ENCODE results near the gene IQCE.

IQCE gene

DNA sequence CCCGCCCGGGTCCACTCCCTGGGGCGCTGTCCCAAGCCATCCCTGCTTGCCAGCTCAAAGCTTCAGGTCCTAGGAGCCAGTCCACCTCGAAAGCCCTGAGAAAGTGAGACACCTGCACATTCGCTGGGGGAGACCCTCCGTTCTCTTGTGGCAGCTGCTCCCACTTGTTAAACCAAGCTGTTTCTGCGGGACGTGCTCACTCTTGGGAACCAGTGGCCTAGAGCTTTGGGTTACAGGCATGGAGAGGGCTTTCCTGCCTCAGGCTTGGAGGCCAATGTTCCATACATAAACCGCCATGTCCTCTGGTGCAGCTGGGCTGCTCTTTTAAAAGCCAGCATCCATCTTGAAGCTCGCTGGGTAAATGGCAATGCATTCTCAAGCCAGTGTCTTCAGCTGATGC lies 53.1 kb downstream of the IQCE start:
- no peak for DNase-seq
- H3K79me2 ChIP-seq (ENCODE audit: control insufficient read depth, insufficient read depth, low read length, poor library complexity): no peaks in the 10 kb centered on the region
- no peak overlapping the region for H3K27ac ChIP-seq (ENCODE audit: low read depth, low read length)
- H3K4ac ChIP-seq (ENCODE audit: low read depth, low read length): no peak overlapping the region
- no peak overlapping the region for H4K8ac ChIP-seq (ENCODE audit: low read depth, low read length)
- no peaks in the 10 kb centered on the region for H3K79me1 ChIP-seq (ENCODE audit: low read length)
- no peak overlapping the region for H3K18ac ChIP-seq (ENCODE audit: low read length)
- no peak overlapping the region for H2BK5ac ChIP-seq (ENCODE audit: low read depth, low read length, poor library complexity)
- H3K4me3 ChIP-seq (ENCODE audit: low read depth, low read length): no peak overlapping the region
- H3K4me1 ChIP-seq (ENCODE audit: control insufficient read depth in 1 of 2, insufficient read depth in 2 of 2, low read length in 2 of 2): peaks cover 0 to 6% of the 10 kb centered on the region in 2 experiments
- no peak overlapping the region for H3K14ac ChIP-seq (ENCODE audit: low read length)
- H2AFZ ChIP-seq (ENCODE audit: insufficient read depth, low read length, poor library complexity): no peak overlapping the region
- H2BK12ac ChIP-seq (ENCODE audit: low read length): no peak overlapping the region
- no peak overlapping the region for H3K23ac ChIP-seq (ENCODE audit: low read length)
- H4K12ac ChIP-seq (ENCODE audit: low read depth, low read length): no peak overlapping the region
- H3K9ac ChIP-seq (ENCODE audit: low read length): no peak overlapping the region
- H3K9me3 ChIP-seq (ENCODE audit: insufficient read depth, low read depth, low read length): no peaks in the 10 kb centered on the region
- no peak overlapping the region for H2AK5ac ChIP-seq (ENCODE audit: low read length)
- no CpG with 5 or more reads among the region's 10 CpGs for WGBS (ENCODE audit: extremely low coverage, insufficient coverage, insufficient read length)
- H3K36me3 ChIP-seq (ENCODE audit: control insufficient read depth in 1 of 2, insufficient read depth in 2 of 2, low read length in 2 of 2): peaks cover 4 to 5% of the 10 kb centered on the region in 2 experiments
- H4K91ac ChIP-seq (ENCODE audit: low read depth, low read length): no peak overlapping the region
- no peak overlapping the region for H3K4me2 ChIP-seq (ENCODE audit: low read length)
- no peaks in the 10 kb centered on the region for H3K27me3 ChIP-seq (ENCODE audit: insufficient read depth, low read length)
- H2BK120ac ChIP-seq (ENCODE audit: insufficient read depth, low read length, poor library complexity): no peak overlapping the region

GRCh38 chr7:2612445-2613097 lies 53.8 kb downstream of the IQCE start:
- Histone ChIP-seq H3K9ac (ENCODE audit: low read length) (no peak overlapping the region), H4K12ac (ENCODE audit: low read depth, low read length) (no peak overlapping the region), H2BK5ac (ENCODE audit: low read depth, low read length, poor library complexity) (no peak overlapping the region), H4K8ac (ENCODE audit: low read depth, low read length) (no peak overlapping the region), H3K36me3 (ENCODE audit: control insufficient read depth in 1 of 2, insufficient read depth in 2 of 2, low read length in 2 of 2) (peaks cover 4 to 5% of the 10 kb centered on the region in 2 experiments), H3K4me2 (ENCODE audit: low read length) (no peak overlapping the region), H2BK12ac (ENCODE audit: low read length) (no peak overlapping the region), H3K27me3 (ENCODE audit: insufficient read depth, low read length) (no peaks in the 10 kb centered on the region), H3K27ac (ENCODE audit: low read depth, low read length) (no peak overlapping the region), H4K91ac (ENCODE audit: low read depth, low read length) (no peak overlapping the region), H3K18ac (ENCODE audit: low read length) (no peak overlapping the region), H2AK5ac (ENCODE audit: low read length) (no peak overlapping the region), H3K79me1 (ENCODE audit: low read length) (no peaks in the 10 kb centered on the region), H2BK120ac (ENCODE audit: insufficient read depth, low read length, poor library complexity) (no peak overlapping the region), H3K4me3 (ENCODE audit: low read depth, low read length) (no peak overlapping the region), H3K14ac (ENCODE audit: low read length) (no peak overlapping the region), H3K9me3 (ENCODE audit: insufficient read depth, low read depth, low read length) (no peaks in the 10 kb centered on the region), H3K4me1 (ENCODE audit: control insufficient read depth in 1 of 2, insufficient read depth in 2 of 2, low read length in 2 of 2) (peaks cover 5 to 6% of the 10 kb centered on the region in 2 experiments), H2AFZ (ENCODE audit: insufficient read depth, low read length, poor library complexity) (no peak overlapping the region), H3K79me2 (ENCODE audit: control insufficient read depth, insufficient read depth, low read length, poor library complexity) (no peaks in the 10 kb centered on the region), H3K4ac (ENCODE audit: low read depth, low read length) (no peak overlapping the region), H3K23ac (ENCODE audit: low read length) (no peak overlapping the region)
- no CpG with 5 or more reads among the region's 15 CpGs for WGBS (ENCODE audit: extremely low coverage, insufficient coverage, insufficient read length)
- no peak for DNase-seq

DNA sequence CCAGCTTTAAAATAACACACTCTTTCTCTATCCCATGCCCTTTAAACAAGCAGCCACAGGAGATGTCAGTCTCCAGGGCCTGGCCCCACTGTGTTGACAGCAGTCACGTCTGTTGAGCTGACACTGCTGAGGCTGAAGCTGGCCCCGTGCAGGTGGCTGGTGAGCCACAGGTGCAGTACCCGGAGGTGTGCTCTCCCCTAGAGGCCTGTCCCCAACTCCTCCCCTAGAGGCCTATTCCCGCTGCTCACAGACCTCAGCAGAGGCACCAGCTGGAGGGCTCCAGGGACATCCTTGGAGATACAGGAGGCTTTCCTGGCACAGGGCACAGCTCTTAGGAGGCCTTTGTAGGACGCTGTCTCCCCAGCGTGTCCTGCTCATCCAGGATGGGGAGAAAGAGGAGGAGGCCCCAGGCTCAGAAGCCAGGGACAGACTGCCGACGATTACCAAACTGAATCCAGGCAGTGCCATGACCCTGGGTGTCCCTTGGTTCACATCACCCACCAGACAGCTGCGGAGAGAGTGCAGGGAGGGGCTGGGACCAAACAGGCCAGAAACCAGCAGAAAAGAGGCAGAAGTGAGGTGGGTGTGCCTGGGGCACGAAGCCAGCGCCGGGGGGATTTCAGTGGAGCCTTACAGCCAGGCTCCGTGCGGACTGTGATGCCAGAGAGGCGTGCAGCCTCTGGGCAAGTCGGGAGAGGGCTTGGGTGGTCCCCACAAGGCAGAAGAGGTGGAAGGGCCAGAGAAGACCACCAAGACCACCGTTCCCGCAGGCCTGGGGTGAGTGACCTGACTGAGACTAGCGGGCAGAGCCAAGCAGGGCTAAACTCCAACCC lies 54.5 kb downstream of the IQCE start:
- Histone ChIP-seq H3K9ac (ENCODE audit: low read length) (no peak overlapping the region), H3K23ac (ENCODE audit: low read length) (no peak overlapping the region), H3K27ac (ENCODE audit: low read depth, low read length) (no peak overlapping the region), H3K18ac (ENCODE audit: low read length) (no peak overlapping the region), H3K4me1 (ENCODE audit: control insufficient read depth in 1 of 2, insufficient read depth in 2 of 2, low read length in 2 of 2) (peaks cover 5 to 6% of the 10 kb centered on the region in 2 experiments), H3K27me3 (ENCODE audit: insufficient read depth, low read length) (no peaks in the 10 kb centered on the region), H2BK12ac (ENCODE audit: low read length) (no peak overlapping the region), H3K79me1 (ENCODE audit: low read length) (no peaks in the 10 kb centered on the region), H3K4ac (ENCODE audit: low read depth, low read length) (no peak overlapping the region), H3K9me3 (ENCODE audit: insufficient read depth, low read depth, low read length) (no peaks in the 10 kb centered on the region), H3K4me2 (ENCODE audit: low read length) (no peak overlapping the region), H4K91ac (ENCODE audit: low read depth, low read length) (no peak overlapping the region), H3K36me3 (ENCODE audit: control insufficient read depth in 1 of 2, insufficient read depth in 2 of 2, low read length in 2 of 2) (peaks cover 4 to 5% of the 10 kb centered on the region in 2 experiments), H2AK5ac (ENCODE audit: low read length) (no peak overlapping the region), H2BK5ac (ENCODE audit: low read depth, low read length, poor library complexity) (no peak overlapping the region), H3K14ac (ENCODE audit: low read length) (no peak overlapping the region), H2AFZ (ENCODE audit: insufficient read depth, low read length, poor library complexity) (no peak overlapping the region), H4K12ac (ENCODE audit: low read depth, low read length) (no peak overlapping the region), H2BK120ac (ENCODE audit: insufficient read depth, low read length, poor library complexity) (no peak overlapping the region), H3K79me2 (ENCODE audit: control insufficient read depth, insufficient read depth, low read length, poor library complexity) (no peaks in the 10 kb centered on the region), H4K8ac (ENCODE audit: low read depth, low read length) (no peak overlapping the region), H3K4me3 (ENCODE audit: low read depth, low read length) (no peak overlapping the region)
- WGBS (ENCODE audit: extremely low coverage, insufficient coverage, insufficient read length): no CpG with 5 or more reads among the region's 19 CpGs
- DNase-seq: no peak

GRCh38 chr7:2613931-2614600 lies 55.3 kb downstream of the IQCE start:
- Histone ChIP-seq H2AFZ (ENCODE audit: insufficient read depth, low read length, poor library complexity) (no peak overlapping the region), H2BK5ac (ENCODE audit: low read depth, low read length, poor library complexity) (no peak overlapping the region)
- no CpG with 5 or more reads among the region's 22 CpGs for WGBS (ENCODE audit: extremely low coverage, insufficient coverage, insufficient read length)

More at GRCh38 chr7:2613931-2614600, 55.3 kb downstream of the IQCE start:
- H2BK120ac ChIP-seq (ENCODE audit: insufficient read depth, low read length, poor library complexity): no peak overlapping the region
- H3K18ac ChIP-seq (ENCODE audit: low read length): no peak overlapping the region
- H2AK5ac ChIP-seq (ENCODE audit: low read length): no peak overlapping the region
- no peak overlapping the region for H3K27ac ChIP-seq (ENCODE audit: low read depth, low read length)
- H3K4me1 ChIP-seq (ENCODE audit: control insufficient read depth in 1 of 2, insufficient read depth in 2 of 2, low read length in 2 of 2): peaks cover 5 to 6% of the 10 kb centered on the region in 2 experiments
- H3K36me3 ChIP-seq (ENCODE audit: control insufficient read depth in 1 of 2, insufficient read depth in 2 of 2, low read length in 2 of 2): peaks cover 4 to 5% of the 10 kb centered on the region in 2 experiments
- no peak overlapping the region for H3K9ac ChIP-seq (ENCODE audit: low read length)
- H3K4ac ChIP-seq (ENCODE audit: low read depth, low read length): no peak overlapping the region
- H3K79me1 ChIP-seq (ENCODE audit: low read length): no peaks in the 10 kb centered on the region
- no peak for DNase-seq
- H3K4me2 ChIP-seq (ENCODE audit: low read length): no peak overlapping the region
- H3K4me3 ChIP-seq (ENCODE audit: low read depth, low read length): no peak overlapping the region
- no peaks in the 10 kb centered on the region for H3K79me2 ChIP-seq (ENCODE audit: control insufficient read depth, insufficient read depth, low read length, poor library complexity)
- H4K8ac ChIP-seq (ENCODE audit: low read depth, low read length): no peak overlapping the region
- no peak overlapping the region for H2BK12ac ChIP-seq (ENCODE audit: low read length)
- no peak overlapping the region for H4K12ac ChIP-seq (ENCODE audit: low read depth, low read length)
- no peak overlapping the region for H3K23ac ChIP-seq (ENCODE audit: low read length)
- H3K27me3 ChIP-seq (ENCODE audit: insufficient read depth, low read length): no peaks in the 10 kb centered on the region
- H4K91ac ChIP-seq (ENCODE audit: low read depth, low read length): no peak overlapping the region
- H3K9me3 ChIP-seq (ENCODE audit: insufficient read depth, low read depth, low read length): no peaks in the 10 kb centered on the region
- H3K14ac ChIP-seq (ENCODE audit: low read length): no peak overlapping the region
